Measurements from ENCODE around the gene SMDT1.
A peak's percentile ranks its signal among the peaks of the same experiment; 100 is the strongest.

Gene SMDT1

GRCh38 chr22:42079319-42080251, at the start of gene SMDT1:
Gene SMDT1, plus strand, starts transcription at chr22:42079700. Its CDS starts 69 bp downstream, at chr22:42079769.
- DNase-seq (ENCODE audit: low read depth): peak; percentile 96

- DNase-seq (ENCODE audit: low read depth): no peak
Measured at GRCh38 chr22:42033263-42034181, 46.0 kb upstream of the SMDT1 start.

- DNase-seq (ENCODE audit: low read depth): no peak
Measured at GRCh38 chr22:42035256-42035655, 44.2 kb upstream of the SMDT1 start.

- DNase-seq (ENCODE audit: low read depth): no peak
Measured at GRCh38 chr22:42039271-42039670, 40.2 kb upstream of the SMDT1 start.

GRCh38 chr22:42041784-42042183, 37.7 kb upstream of the SMDT1 start:
- no peak for DNase-seq (ENCODE audit: low read depth)

- no peak for DNase-seq (ENCODE audit: low read depth)
Measured at GRCh38 chr22:42050641-42051180, 28.8 kb upstream of the SMDT1 start.

GRCh38 chr22:42052765-42053164, 26.7 kb upstream of the SMDT1 start:
- DNase-seq (ENCODE audit: low read depth): no peak

GRCh38 chr22:42056757-42057511, 22.6 kb upstream of the SMDT1 start:
- DNase-seq (ENCODE audit: low read depth): no peak

- DNase-seq (ENCODE audit: low read depth): no peak
Measured at GRCh38 chr22:42060489-42060888, 19.0 kb upstream of the SMDT1 start.

GRCh38 chr22:42061041-42061440, 18.5 kb upstream of the SMDT1 start:
- no peak for DNase-seq (ENCODE audit: low read depth)

- no peak for DNase-seq (ENCODE audit: low read depth)
Measured at GRCh38 chr22:42062506-42063170, 16.9 kb upstream of the SMDT1 start.

GRCh38 chr22:42064629-42065028, 14.9 kb upstream of the SMDT1 start:
- no peak for DNase-seq (ENCODE audit: low read depth)

- DNase-seq (ENCODE audit: low read depth): no peak
Measured at GRCh38 chr22:42065438-42066125, 13.9 kb upstream of the SMDT1 start.

GRCh38 chr22:42066126-42066761, 13.3 kb upstream of the SMDT1 start:
- no peak for DNase-seq (ENCODE audit: low read depth)

GRCh38 chr22:42066937-42067336, 12.6 kb upstream of the SMDT1 start:
- DNase-seq (ENCODE audit: low read depth): no peak

- DNase-seq (ENCODE audit: low read depth): no peak
Measured at GRCh38 chr22:42067671-42068251, 11.7 kb upstream of the SMDT1 start.

GRCh38 chr22:42068291-42068690, 11.2 kb upstream of the SMDT1 start:
- no peak for DNase-seq (ENCODE audit: low read depth)

GRCh38 chr22:42069801-42070516, 9.5 kb upstream of the SMDT1 start:
- no peak for DNase-seq (ENCODE audit: low read depth)

Measured in amniotic epithelial cell (primary cell).